Aorta (tissue), 5 donors: ENCODE measurements around the gene ZCWPW1. TPM values are rescaled to one million over a fixed set of nuclear protein-coding genes. Genes with fewer than 3 reads are reported as not detected.
A peak's percentile ranks its signal among the peaks of the same experiment; 100 is the strongest.
"Not testable (repeated sequence)": the region's sequence is repeated elsewhere in the genome, so short reads cannot be mapped to it uniquely, and the experiment has no call there.

Experiments
- ATAC-seq: fragments of 200-7000 bp; cut with Tn5 transposase; one replicate; pipeline ENCODE4 v1.9.1; 2022; ENCODE audit warnings: moderate library complexity; ENCODE audit not compliant: low FRiP score
- DNase-seq, 2 donors: peaks; one replicate each; pipeline ENCODE4 v3.0.0-alpha.2; 2020
- H3K27ac ChIP-seq, 2 donors: one replicate each; pipeline ENCODE4 v1.5.1; 2013; ENCODE audit warnings: low read length in 2 of 2, mild to moderate bottlenecking in 2 of 2, moderate library complexity in 2 of 2, control low read depth in 1 of 2, inconsistent platforms in 1 of 2, low read depth in 1 of 2
- H3K27me3 ChIP-seq, 2 donors: one replicate each; pipeline ENCODE4 v1.6.1; 2013; ENCODE audit warnings: control low read depth in 1 of 2, low read length in 1 of 2, mild to moderate bottlenecking in 1 of 2, moderate library complexity in 1 of 2; ENCODE audit not compliant: insufficient read depth in 2 of 2, control insufficient read depth in 1 of 2
- H3K36me3 ChIP-seq, 2 donors: one replicate each; pipeline ENCODE4 v1.6.1; 2013; ENCODE audit warnings: control low read depth in 1 of 2, low read length in 1 of 2, mild to moderate bottlenecking in 1 of 2; ENCODE audit not compliant: insufficient read depth in 2 of 2, control insufficient read depth in 1 of 2
- H3K4me1 ChIP-seq, 2 donors: one replicate each; pipeline ENCODE4 v1.6.1; 2013; ENCODE audit warnings: low read length in 2 of 2, control low read depth in 1 of 2, mild to moderate bottlenecking in 1 of 2, moderate library complexity in 1 of 2; ENCODE audit not compliant: insufficient read depth in 2 of 2, control insufficient read depth in 1 of 2
- H3K4me3 ChIP-seq, 2 donors: one replicate each; pipeline ENCODE4 v1.5.1; 2013; ENCODE audit warnings: low read length in 2 of 2, control low read depth in 1 of 2, mild to moderate bottlenecking in 1 of 2
- H3K9me3 ChIP-seq: one replicate; pipeline ENCODE4 v1.6.1; 2013; ENCODE audit warnings: mild to moderate bottlenecking, low read length; ENCODE audit not compliant: control insufficient read depth
- WGBS, 2 donors: extraction: QIAGEN DNeasy Blood & Tissue Kit; methylation state at CpG; one replicate each; pipeline ENCODE4 v1.1.7; 2013; 5-methylcytosine and 5-hydroxymethylcytosine counted together
- intact Hi-C, 2 donors: fragments of 100-400 bp; cut with DNase I; formaldehyde crosslinking; loops; one replicate each; pipeline versions ENCODE4 v1.14.2 to v1.15.0; 2022
- polyA plus RNA-seq, 2 donors: library from polyadenylated mRNA; stranded (reverse); fragments of 200-250 nt; gene quantifications; one replicate each; pipeline ENCODE4 v1.2.3, GENCODE V29; 2013
- total RNA-seq, 2 donors: library from RNA; stranded (reverse); fragmentation: NEBNext Ultra II Directional; extraction: Animal tissue kit (Norgen Biotek cat#: 25700); gene quantifications; one replicate each; pipeline ENCODE4 v1.2.1, GENCODE V29; 2021
- donor health status: healthy with polysubstance abuse.
- donor health status: Bipolar disorder and iron deficiency.
- donor health status: DM: no; HTN: no; CAD: no.
- donor health status: DM: no; HTN: no; CAD: no.
- donor health status: DM: yes; HTN: yes; CAD: no.

Gene ZCWPW1
- total and polyA plus RNA-seq, 4 donors, result 2.2 to 18.7 (median 4.2) TPM

DNA sequence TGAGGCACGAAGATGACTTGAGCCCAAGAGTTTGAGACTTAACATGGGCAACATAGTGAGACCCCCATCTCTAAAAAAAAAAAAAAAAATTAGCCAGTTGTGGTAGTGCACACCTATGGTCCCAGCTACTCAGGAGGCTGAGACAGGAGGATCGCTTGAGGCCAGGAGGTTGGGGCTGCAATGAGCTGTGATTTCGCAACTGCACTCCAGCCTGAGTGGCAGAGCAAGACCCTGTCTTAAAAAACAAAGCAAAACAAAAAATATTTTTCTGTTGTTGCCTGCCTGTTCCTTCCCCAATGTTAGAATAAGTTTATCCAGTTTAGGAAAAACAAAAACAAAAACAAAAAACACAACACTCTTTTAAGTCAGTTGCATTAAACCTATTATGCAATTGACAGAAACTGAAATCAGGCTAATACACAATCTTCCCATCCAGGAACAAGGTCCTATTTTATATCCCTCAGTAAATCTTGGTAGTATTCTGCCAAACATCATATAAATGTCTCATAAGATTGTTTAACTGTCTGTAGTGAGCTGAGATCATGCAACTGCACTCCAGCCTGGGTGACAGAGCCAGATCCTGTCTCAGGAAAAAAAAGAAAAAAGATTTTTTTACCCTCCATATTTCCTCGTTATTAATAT lies 50.3 kb downstream of the ZCWPW1 start:
- WGBS, 2 donors, result 89 to 91% methylated on average over 4 of the region's 4 CpGs
- DNase-seq, result no peak

DNA sequence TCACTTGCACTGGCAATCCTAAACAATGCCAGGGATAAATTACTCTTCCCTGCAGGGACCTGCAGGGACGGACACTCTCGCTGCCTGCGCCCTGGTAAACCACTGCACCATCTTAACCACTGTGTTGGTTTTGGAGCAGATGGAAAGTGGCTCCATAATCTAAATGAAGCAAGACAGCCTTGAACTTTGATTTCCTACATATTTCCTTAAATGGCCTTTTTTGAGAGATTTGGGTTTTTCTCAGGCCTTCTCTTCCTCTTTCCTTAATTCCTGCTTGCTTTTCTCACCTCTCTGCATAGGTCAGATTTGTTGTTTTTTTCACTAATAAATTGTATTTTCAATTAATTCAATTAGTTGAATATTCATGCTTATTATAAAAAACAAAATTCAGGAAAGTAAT lies 52.4 kb downstream of the ZCWPW1 start:
- Histone ChIP-seq H3K36me3 (no peaks in the 10 kb centered on the region), H3K4me3 (no peak overlapping the region), H3K9me3 (no peaks in the 10 kb centered on the region), H3K27ac (no peak overlapping the region), H3K27me3 (no peaks in the 10 kb centered on the region), H3K4me1 (no peaks in the 10 kb centered on the region)
- DNase-seq (no peak), ATAC-seq (no peak)
- intact Hi-C loops, result no loop called here
- 96 to 98% methylated on average over 3 of the region's 3 CpGs for WGBS, 2 donors

More for the DNA sequence above, 50.3 kb downstream of the ZCWPW1 start:
- Histone ChIP-seq H3K9me3 (no peaks in the 10 kb centered on the region), H3K36me3 (no peaks in the 10 kb centered on the region), H3K27me3 (no peaks in the 10 kb centered on the region), H3K4me1 (no peaks in the 10 kb centered on the region), H3K4me3 (no peak overlapping the region), H3K27ac (no peak overlapping the region)
- intact Hi-C loops, result no loop called here
- no peak for ATAC-seq

DNA sequence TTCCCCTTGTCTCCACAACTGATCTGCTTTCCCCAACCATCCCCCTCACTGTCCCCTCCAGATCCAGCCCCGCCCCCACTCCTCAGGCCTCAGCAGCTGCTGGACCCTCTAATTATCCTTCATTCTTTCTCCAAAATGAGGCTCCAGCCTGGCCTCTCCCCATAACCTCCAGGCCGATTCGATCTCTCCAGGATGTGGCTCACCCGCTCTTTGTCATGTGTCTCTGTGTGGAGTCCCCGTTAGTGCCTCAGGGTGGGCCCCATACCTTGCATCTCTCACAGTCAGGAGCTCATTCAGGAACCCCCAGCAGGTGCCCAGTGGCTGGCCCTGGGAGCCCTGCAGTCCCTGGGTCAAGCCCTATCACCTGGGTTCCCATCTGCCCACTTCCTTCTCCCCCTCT lies 53.9 kb downstream of the ZCWPW1 start:
- Histone ChIP-seq H3K4me3 (no peak overlapping the region), H3K36me3 (no peaks in the 10 kb centered on the region), H3K27ac (no peak overlapping the region), H3K27me3 (no peaks in the 10 kb centered on the region), H3K9me3 (no peaks in the 10 kb centered on the region), H3K4me1 (no peaks in the 10 kb centered on the region)
- WGBS, 2 donors, result 82 to 84% methylated on average over 5 of the region's 5 CpGs
- intact Hi-C loops, result no loop called here
- ATAC-seq, result no peak
- DNase-seq, result no peak

DNA sequence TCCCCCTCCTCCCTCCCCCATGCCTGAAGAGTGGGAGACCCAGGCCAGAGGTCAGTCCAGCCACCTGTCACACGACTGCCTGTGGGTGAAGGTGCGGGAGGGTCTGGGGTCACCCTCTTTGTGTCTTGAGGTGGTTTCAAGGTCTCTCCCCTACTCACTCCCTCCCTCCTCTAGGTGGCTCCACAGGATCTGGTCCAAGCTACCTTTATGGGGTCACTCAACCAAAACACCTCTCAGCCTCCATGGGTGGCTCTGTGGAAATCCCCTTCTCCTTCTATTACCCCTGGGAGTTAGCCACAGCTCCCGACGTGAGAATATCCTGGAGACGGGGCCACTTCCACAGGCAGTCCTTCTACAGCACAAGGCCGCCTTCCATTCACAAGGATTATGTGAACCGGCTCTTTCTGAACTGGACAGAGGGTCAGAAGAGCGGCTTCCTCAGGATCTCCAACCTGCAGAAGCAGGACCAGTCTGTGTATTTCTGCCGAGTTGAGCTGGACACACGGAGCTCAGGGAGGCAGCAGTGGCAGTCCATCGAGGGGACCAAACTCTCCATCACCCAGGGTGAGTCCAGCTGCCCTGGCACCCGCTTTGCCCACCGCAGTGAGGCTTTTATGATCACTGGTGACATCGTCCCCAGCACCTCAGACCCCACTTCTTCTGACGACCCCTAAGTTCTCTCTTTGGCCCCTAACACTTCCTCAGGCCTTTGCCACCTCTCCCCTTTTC lies 54.5 kb downstream of the ZCWPW1 start:
- DNase-seq, H3K4me1 ChIP-seq, intact Hi-C loops, H3K27ac ChIP-seq, H3K27me3 ChIP-seq, ATAC-seq, H3K4me3 ChIP-seq, H3K9me3 ChIP-seq, H3K36me3 ChIP-seq: not testable (repeated sequence)
- WGBS, 2 donors, result 74 to 75% methylated on average over 14 to 15 of the region's 15 CpGs

DNA sequence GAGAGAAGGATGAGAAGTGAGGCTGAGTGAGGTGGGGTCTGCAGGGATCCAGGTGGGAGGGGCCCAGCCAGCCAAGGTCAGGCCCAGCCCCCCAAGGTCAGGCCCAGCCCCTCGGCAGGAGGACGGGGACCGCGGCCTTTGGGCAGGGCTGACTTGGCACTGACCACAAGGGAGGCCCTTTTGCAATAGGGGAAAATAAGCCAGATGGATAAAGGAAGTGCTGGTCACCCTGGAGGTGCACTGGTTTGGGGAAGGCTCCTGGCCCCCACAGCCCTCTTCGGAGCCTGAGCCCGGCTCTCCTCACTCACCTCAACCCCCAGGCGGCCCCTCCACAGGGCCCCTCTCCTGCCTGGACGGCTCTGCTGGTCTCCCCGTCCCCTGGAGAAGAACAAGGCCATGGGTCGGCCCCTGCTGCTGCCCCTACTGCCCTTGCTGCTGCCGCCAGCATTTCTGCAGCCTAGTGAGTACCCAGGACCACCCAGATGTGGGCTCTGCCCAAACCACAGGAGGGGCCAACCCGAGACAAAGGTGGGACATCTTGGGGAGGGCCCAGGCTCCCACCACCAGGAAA lies 55.2 kb downstream of the ZCWPW1 start, which contains the start of gene PILRA:
PILRA (plus strand) TSS at position 227 of the 571 bp plus-strand sequence; CDS start at position 397, 170 bp downstream.
- intact Hi-C loops, result no loop called here
- DNase-seq (no peak), ATAC-seq (peak; percentile 65)
- Histone ChIP-seq H3K27ac (no peak within 1 kb of the TSS), H3K9me3 (no peaks in the 10 kb centered on the region), H3K4me3 (no peak within 1 kb of the TSS), H3K27me3 (no peaks in the 10 kb centered on the region), H3K36me3 (no peaks in the 10 kb centered on the region), H3K4me1 (no peaks in the 10 kb centered on the region)
- WGBS, 2 donors, result 35 to 45% methylated on average over 5 to 12 of the region's 12 CpGs

DNA sequence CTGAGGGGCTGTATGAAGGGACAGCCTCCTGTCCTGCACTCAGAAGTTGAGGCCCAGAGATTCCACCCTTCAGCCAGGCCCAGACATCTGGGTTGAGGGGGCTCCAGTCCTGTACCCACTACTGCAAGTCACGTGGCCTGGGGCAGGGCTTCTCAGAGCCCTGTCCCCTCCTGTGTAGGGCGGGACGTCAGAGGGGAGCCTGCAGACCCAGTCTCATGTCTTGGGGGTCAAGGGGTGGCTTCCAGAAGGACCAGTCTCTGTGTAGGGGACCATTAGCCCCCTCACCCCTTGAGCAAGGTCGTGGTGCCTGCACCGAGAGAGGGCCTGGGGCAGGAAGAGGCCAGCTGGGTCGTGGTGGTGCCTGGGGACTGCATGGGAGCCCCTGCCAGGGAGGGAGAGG lies 55.8 kb downstream of the ZCWPW1 start:
- WGBS, 2 donors, result 55 to 64% methylated on average over 5 to 6 of the region's 6 CpGs
- Histone ChIP-seq H3K9me3 (no peaks in the 10 kb centered on the region), H3K27me3 (no peaks in the 10 kb centered on the region), H3K27ac (no peak overlapping the region), H3K4me1 (no peaks in the 10 kb centered on the region), H3K4me3 (no peak overlapping the region), H3K36me3 (no peaks in the 10 kb centered on the region)
- ATAC-seq (peak; percentile 1), DNase-seq (peak in 1 of 2 donors; percentile 51)
- intact Hi-C loops, result no loop called here

DNA sequence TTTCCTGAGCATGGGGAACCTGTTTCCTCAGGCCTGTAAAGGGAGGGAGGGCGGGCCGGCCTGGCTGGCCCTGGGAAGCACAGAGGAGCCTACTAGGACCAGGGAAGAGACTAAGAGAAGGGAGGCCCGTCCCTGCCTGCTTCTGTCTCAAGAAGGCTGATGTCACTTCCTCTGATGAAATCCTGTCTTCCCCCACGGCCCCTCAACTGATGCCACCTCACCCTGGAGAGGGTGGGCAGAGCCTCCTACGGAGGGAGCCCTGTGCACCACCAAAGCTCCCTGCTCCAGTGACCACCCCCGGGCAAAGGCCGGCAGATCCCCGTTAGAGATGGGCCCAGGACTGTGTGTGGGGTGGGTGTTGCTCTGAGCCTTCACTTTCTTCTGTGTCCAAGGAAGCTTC lies 56.2 kb downstream of the ZCWPW1 start:
- no peaks in the 10 kb centered on the region for H3K36me3 ChIP-seq
- 51 to 61% methylated on average over 7 to 8 of the region's 8 CpGs for WGBS, 2 donors
- H3K27me3 ChIP-seq, result no peaks in the 10 kb centered on the region
- H3K4me1 ChIP-seq, result no peaks in the 10 kb centered on the region
- no peaks in the 10 kb centered on the region for H3K9me3 ChIP-seq
- no peak overlapping the region for H3K27ac ChIP-seq
- intact Hi-C loops, result no loop called here
- DNase-seq, result no peak
- ATAC-seq, result no peak
- H3K4me3 ChIP-seq, result no peak overlapping the region

DNA sequence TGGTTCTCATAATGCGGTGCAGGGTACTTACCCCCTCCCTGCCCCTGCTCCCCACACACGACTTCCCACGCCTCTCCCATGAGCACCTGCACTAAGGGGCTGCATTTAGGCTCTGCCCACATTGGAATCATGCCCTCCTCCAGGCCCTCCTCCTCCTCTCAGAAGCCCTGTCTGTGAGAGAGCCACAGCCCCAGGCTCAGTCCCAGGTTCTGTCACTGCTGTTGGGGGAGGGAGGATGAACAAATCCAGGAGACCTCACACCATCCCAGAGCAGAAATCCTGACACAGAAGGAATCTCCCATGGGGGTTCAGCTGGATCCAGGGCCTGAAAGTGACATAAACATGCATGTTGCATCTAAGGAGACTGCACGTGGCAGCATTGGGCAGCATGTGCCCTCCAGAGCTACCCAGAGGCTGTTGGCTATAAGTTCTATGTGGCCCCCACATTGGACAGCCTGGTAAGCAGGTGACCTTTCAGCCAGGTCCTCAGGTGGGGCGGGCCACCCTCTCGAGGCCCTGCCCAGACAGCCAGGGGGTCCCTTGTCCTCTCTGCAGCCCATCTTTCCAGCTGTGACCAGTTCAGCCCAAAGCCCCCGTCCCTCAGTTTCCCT lies 56.8 kb downstream of the ZCWPW1 start:
- ATAC-seq, result no peak
- no peaks in the 10 kb centered on the region for H3K4me1 ChIP-seq

More for the DNA sequence above, 56.8 kb downstream of the ZCWPW1 start:
- intact Hi-C loops, result no loop called here
- no peaks in the 10 kb centered on the region for H3K36me3 ChIP-seq
- DNase-seq, result peak in 1 of 2 donors; percentile 57
- no peaks in the 10 kb centered on the region for H3K9me3 ChIP-seq
- WGBS, 2 donors, result 68 to 69% methylated on average over 7 of the region's 7 CpGs
- no peak overlapping the region for H3K27ac ChIP-seq
- no peaks in the 10 kb centered on the region for H3K27me3 ChIP-seq
- H3K4me3 ChIP-seq, result no peak overlapping the region
